Measurements from ENCODE around the gene CES3. TPM values are rescaled to one million over a fixed set of nuclear protein-coding genes. Genes with fewer than 3 reads are reported as not detected.
"Not testable (repeated sequence)": the region's sequence is repeated elsewhere in the genome, so short reads cannot be mapped to it uniquely, and the experiment has no call there.

The CES3 gene
- total RNA-seq, 1 experiment from 2014 or later = 0.64 TPM

- intact Hi-C loops (cut with micrococcal nuclease; ENCODE audit: unreplicated experiment) = no loop called here
- DNase-seq = no peak
- no TSS peak for BruUV-seq (replicated peaks)
- TF ChIP-seq CTCF (IDR thresholded peaks at IDR 0.05; ENCODE audit: unreplicated experiment) = no peak
- Mint-ChIP-seq H3K27me3 (ENCODE audit: unreplicated experiment) (no peaks in the 10 kb centered on the region), H3K4me3 (ENCODE audit: low read depth, unreplicated experiment) (no peak overlapping the region), H3K36me3 (ENCODE audit: insufficient read depth, unreplicated experiment) (no peaks in the 10 kb centered on the region), H3K27ac (ENCODE audit: unreplicated experiment) (no peak overlapping the region), H3K4me1 (ENCODE audit: low read depth, unreplicated experiment) (no peaks in the 10 kb centered on the region), H3K9me3 (ENCODE audit: low read depth, unreplicated experiment) (no peaks in the 10 kb centered on the region)
- CTCF ChIA-PET = no interaction called here
Measured at GRCh38 chr16:66991545-66992077, 30.5 kb downstream of the CES3 start.

GRCh38 chr16:66993558-66993957 is 32.5 kb downstream of the CES3 start:
- not testable (repeated sequence) for H3K27me3 Mint-ChIP-seq (ENCODE audit: unreplicated experiment)

GRCh38 chr16:66996324-66996982 is 35.4 kb downstream of the CES3 start:
- Mint-ChIP-seq H3K27me3 (ENCODE audit: unreplicated experiment) (peaks cover 22% of the 10 kb centered on the region), H3K4me1 (ENCODE audit: low read depth, unreplicated experiment) (no peaks in the 10 kb centered on the region), H3K36me3 (ENCODE audit: insufficient read depth, unreplicated experiment) (no peaks in the 10 kb centered on the region), H3K27ac (ENCODE audit: unreplicated experiment) (no peak overlapping the region), H3K9me3 (ENCODE audit: low read depth, unreplicated experiment) (no peaks in the 10 kb centered on the region), H3K4me3 (ENCODE audit: low read depth, unreplicated experiment) (no peak overlapping the region)
- no peak for TF ChIP-seq CTCF (IDR thresholded peaks at IDR 0.05; ENCODE audit: unreplicated experiment)
- no peak for DNase-seq
- no TSS peak for BruUV-seq (replicated peaks)
- CTCF ChIA-PET = interaction anchor here (0.7 kb wide), 1 partner anchor 31 kb away, joined by 3 read pairs; no protein-coding TSS in a partner anchor
- intact Hi-C loops (cut with micrococcal nuclease; ENCODE audit: unreplicated experiment) = no loop called here

More at GRCh38 chr16:66993558-66993957, 32.5 kb downstream of the CES3 start:
- intact Hi-C loops (cut with micrococcal nuclease; ENCODE audit: unreplicated experiment); CTCF ChIA-PET; H3K27ac Mint-ChIP-seq (ENCODE audit: unreplicated experiment); H3K36me3 Mint-ChIP-seq (ENCODE audit: insufficient read depth, unreplicated experiment); DNase-seq; BruUV-seq (replicated peaks); H3K9me3 Mint-ChIP-seq (ENCODE audit: low read depth, unreplicated experiment); H3K4me1 Mint-ChIP-seq (ENCODE audit: low read depth, unreplicated experiment); H3K4me3 Mint-ChIP-seq (ENCODE audit: low read depth, unreplicated experiment): not testable (repeated sequence)

GRCh38 chr16:66996983-66997358 is 35.9 kb downstream of the CES3 start:
- H3K27ac Mint-ChIP-seq (ENCODE audit: unreplicated experiment) = no peak overlapping the region

More at GRCh38 chr16:66996983-66997358, 35.9 kb downstream of the CES3 start:
- H3K4me3 Mint-ChIP-seq (ENCODE audit: low read depth, unreplicated experiment) = no peak overlapping the region
- intact Hi-C loops (cut with micrococcal nuclease; ENCODE audit: unreplicated experiment) = no loop called here
- no peak for DNase-seq
- H3K36me3 Mint-ChIP-seq (ENCODE audit: insufficient read depth, unreplicated experiment) = no peaks in the 10 kb centered on the region
- no peaks in the 10 kb centered on the region for H3K4me1 Mint-ChIP-seq (ENCODE audit: low read depth, unreplicated experiment)
- peaks cover 22% of the 10 kb centered on the region for H3K27me3 Mint-ChIP-seq (ENCODE audit: unreplicated experiment)
- CTCF ChIA-PET = interaction anchor here (0.5 kb wide), 1 partner anchor 25 kb away, joined by 6 read pairs; no protein-coding TSS in a partner anchor
- no TSS peak for BruUV-seq (replicated peaks)
- H3K9me3 Mint-ChIP-seq (ENCODE audit: low read depth, unreplicated experiment) = no peaks in the 10 kb centered on the region
- TF ChIP-seq CTCF (IDR thresholded peaks at IDR 0.05; ENCODE audit: unreplicated experiment) = no peak
